NK-92 (cell line): ENCODE data around the gene ENTPD3.

Experiments used
- DNase-seq: peaks from one replicate; lab custom pipeline; 2025; ENCODE audit not compliant: unreplicated experiment; lab: John Stamatoyannopoulos, UW

Gene ENTPD3, protein sequence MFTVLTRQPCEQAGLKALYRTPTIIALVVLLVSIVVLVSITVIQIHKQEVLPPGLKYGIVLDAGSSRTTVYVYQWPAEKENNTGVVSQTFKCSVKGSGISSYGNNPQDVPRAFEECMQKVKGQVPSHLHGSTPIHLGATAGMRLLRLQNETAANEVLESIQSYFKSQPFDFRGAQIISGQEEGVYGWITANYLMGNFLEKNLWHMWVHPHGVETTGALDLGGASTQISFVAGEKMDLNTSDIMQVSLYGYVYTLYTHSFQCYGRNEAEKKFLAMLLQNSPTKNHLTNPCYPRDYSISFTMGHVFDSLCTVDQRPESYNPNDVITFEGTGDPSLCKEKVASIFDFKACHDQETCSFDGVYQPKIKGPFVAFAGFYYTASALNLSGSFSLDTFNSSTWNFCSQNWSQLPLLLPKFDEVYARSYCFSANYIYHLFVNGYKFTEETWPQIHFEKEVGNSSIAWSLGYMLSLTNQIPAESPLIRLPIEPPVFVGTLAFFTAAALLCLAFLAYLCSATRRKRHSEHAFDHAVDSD

DNA sequence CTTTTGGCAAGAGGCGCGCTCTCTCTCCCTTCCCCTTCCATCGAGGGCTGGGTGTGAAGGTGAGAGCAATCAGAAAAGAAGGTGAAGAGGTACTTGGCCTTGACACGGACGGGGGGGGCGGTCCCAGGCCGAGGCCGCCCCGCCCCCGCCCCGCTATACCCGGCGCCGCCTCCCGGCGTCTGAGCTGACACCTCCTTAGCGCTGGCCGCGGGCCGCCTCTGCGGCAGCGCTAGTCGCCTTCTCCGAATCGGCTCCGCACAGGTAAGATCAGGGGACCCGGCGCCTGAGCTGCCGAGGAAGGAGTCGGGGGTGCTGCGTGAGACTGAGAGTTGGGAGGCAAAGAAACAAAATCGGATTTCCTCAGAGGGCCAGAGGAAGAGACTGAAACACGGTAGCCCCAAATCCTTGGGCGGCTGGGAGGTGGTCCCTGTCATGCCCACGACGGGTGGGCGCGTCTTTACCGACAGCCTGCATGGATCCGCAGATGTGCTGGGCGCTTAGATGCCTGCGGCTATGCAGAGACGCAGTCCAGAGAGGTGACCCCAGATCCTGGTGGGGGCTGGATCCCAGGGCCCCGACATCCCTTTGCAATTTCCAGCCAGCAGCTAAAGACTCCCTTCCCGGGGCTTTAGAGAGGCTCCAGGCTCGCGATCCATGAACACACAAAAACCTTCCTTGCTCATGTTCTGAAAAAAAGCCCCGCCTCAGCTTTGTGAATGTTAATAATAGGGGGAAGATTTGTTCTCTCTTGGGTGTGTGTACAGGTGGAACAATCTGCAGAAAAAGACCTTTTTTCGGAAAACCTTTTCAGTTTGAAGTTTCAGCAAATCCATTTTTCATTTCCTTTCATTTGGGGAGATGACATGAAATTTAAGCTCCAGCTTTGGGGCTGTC is at the start of gene ENTPD3:
Gene ENTPD3 (plus strand): TSS at position 184 of the 894 bp plus-strand sequence. CDS start 874 bp downstream, outside the sequence.
- DNase-seq: no peak

DNA sequence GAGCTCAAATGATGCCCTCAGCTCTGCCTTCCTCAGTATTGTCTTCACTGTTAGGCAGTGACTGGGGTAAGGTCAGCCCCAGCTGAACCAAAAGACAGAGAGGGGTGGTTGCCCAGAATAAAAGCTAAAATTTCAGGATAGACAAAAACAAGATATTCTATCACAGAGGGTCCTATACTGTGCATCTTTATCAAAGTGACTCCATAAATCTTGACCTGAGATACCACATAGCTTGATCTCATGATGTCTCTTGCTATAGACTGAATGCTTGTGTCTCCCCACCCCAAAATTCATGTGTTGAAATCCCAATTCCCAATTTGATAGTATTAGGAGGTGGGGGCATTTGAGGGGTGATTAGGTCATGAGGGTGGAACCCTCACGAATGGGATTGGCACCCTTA is 47.1 kb upstream of the ENTPD3 start:
- DNase-seq: no peak

DNA sequence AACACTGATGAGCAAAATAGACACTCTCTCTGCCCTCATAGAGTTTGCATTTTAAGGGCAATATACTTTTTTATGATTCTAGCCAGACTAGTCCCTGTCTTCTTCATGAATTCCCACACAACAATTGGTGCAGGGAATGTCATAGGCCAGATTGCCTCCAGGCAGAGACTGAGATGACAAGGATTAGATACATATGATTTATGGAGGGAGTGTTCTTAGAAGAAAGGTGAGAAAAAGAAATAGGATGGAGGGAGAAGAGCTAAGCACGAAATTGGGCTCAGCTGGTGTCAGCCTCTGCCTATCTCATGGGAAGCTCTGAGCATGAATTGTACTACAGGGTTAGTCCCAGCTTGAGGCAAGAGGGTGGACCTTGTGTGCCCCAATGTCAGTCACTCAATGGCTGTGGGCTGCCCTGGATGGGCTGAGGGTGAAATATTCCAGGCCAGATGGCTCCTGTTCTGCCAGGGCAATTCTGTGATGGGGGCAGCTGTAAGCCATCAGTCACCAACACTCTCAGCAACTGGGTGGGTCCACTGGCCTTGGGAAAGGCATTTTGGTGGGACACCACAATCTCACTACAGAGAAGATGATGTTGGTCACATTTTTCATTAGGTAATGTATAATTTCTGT is 46.3 kb upstream of the ENTPD3 start:
- DNase-seq: no peak

DNA sequence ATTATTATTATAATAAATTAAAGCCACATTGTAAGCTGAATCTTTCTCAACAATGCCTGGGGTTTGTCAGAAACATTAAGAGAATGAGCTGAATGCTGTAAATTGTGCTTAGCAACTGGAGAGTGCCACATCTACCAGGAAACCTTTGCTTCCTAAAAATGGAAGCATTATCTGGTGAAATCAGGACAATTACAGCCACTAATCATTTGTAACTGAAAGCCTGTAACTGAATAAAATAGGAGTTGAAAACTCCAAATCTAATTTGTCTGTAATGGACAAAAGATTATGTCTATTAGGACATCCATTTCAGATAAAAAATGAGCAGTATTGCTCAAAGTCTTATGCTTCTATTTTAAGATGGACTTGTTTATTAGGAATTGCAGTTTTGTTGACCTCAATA is 45.3 kb upstream of the ENTPD3 start:
- no peak for DNase-seq

GRCh38 chr3:40350529-40350928 is 36.5 kb upstream of the ENTPD3 start:
- DNase-seq: no peak

GRCh38 chr3:40355410-40355809 is 31.6 kb upstream of the ENTPD3 start:
- DNase-seq: no peak

DNA sequence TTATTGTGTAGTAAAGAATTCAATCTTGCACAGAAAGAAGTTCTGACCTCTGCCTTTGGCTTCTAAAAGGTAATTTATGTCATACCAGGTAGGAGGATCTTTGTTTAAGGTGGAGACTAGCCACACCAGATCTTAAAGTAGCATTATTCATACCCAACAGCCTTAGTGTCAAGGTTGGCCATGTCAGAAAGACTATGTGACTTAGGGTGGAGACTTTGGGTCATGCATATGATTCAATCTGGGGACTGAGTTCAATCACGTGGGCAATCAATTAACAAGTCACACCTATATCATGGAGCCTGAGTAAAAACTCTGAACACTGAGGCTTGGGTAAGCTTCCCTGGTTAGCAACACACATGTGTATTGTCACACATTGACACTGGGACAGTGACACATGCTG is 28.5 kb upstream of the ENTPD3 start:
- no peak for DNase-seq

- no peak for DNase-seq
These were observed 23.3 kb upstream of the ENTPD3 start for GRCh38 chr3:40363674-40364073.

DNA sequence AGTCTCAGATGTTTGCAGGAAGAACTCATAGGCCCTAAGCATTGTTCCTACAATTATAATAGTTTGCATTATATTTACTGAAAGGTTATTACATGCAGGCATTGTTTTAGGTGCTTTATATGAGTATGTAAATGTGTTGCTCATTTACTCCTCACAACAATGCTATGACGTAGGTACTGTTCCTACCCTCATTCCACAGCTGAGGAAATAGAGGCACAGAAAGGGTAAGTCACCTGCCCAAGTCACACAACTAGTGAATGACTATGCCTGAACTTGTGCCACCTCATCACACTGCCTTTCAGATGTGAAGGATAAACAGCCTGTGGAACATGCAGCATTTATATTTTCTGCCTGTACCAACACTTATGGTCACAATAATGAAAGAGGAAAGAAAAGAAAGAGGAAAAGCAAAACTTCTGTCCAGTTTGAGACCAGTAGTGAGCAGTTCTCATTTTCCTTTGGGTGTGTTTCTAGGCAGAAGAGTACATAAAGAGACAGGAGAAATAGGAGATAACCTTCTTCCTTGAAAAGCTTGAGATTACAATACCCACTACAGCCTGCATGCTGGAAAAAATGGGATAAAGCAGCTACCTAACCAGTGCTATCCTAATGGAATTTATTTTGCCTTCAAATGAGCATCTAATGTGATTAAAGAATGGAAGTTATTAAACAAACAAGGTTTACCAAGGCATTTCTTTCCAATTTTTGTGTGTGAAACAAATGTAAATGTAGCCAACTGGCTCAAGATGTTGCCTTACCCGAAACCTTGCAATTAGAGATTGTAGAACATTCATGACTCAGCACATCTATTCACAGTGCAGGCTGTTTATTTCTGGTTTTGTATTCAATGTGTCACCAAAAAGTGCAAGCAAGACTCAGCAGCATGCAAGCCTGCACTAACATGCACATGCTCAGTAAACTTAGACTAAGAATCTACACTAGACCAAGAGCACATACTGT is 20.5 kb upstream of the ENTPD3 start:
- no peak for DNase-seq

- no peak for DNase-seq
These were observed 17.3 kb upstream of the ENTPD3 start for GRCh38 chr3:40369716-40370115.

- no peak for DNase-seq
These were observed 9.2 kb upstream of the ENTPD3 start for GRCh38 chr3:40377822-40378221.

GRCh38 chr3:40379674-40380306 is 7.2 kb upstream of the ENTPD3 start:
- no peak for DNase-seq

GRCh38 chr3:40381904-40382616 is 4.9 kb upstream of the ENTPD3 start:
- no peak for DNase-seq

DNA sequence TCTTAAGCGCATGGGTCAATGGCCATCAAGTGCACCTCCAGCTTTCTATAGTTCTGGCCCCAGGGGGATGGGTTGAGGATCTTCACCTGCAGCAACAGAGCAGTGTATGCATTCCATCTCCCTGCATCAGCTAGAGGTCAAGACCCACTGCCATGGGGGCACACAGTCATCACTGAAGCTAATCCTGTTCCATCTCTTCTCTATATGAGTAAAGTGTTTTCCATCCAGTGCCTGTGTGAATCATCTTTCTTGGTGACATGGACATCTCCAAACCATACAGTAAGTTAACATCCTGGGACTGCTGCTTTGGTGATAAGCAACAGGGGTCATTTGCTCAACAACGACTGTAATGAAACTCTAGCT is 4.4 kb upstream of the ENTPD3 start:
- no peak for DNase-seq

DNA sequence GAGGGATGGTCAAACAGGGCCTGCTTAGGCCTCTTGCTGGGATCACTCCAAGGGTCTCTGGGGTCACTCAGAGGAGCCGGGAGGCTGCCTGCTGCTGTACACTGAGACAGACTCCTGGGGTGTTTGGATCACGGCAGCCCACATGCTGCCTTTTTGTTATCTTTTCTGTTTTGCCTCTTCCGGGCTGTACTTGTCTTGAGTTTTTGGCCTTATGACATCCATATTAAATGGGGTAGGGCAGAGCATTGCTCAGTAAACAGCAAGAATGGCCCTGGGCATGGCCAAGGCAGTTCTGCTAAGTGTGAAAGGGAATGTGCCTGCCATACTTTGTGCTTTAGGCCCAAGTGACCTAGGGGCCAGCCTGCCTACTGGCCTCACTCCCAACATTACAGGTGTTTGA is 771 bp upstream of the ENTPD3 start:
- DNase-seq: no peak

DNA sequence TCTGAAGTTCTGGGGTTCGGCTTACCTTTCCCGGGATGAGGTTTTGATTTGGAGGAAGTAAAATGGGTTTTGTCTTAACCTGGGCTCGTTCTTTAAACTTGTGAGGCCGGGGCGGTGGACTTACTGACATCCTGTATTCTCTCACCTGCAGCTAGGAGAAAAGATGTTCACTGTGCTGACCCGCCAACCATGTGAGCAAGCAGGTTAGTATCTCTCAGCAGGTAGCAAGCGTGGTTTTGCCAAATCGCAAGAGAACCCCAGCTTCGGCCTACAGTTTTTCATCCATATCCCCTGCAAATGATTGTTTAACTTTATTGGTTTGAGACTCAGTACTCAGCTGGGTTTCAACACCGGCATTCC is 891 bp downstream of the ENTPD3 start:
- no peak for DNase-seq

DNA sequence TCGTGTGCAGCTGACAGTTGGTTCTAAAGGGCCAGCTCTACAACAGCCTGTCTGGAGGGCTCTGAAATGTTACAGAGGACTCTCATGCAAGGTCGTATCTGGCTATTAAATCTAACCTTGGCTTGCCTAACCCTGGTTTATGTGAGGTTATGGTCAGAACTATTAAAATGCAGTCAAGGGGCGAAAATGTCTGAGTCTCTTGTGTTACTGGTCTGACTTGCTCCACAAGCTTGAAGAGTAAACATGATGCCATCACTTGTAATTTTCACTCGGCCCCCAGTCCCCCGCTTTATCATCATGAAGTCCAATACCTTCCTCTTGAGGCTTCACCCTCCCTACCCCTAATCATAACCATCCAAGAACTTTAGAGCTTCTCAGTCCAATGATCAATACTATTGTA is 9.4 kb downstream of the ENTPD3 start:
- DNase-seq: no peak

DNA sequence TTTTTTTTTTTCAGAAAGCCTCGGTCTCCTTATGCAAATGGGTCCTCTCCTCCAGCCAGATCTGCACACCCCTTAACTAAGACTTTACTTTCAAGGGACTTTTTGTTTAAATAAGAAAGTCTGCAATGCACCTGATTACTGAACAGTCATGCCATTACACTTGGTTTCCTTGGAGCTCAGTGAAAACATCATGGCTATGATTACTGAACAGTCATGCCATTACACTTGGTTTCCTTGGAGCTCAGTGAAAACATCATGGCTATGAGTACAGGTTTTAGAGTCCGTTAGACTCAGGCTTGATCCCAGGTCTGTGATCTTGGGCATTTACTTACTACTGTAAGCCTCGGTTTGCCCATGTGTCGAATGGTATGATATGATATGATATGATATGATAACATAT is 10.1 kb downstream of the ENTPD3 start:
- no peak for DNase-seq

DNA sequence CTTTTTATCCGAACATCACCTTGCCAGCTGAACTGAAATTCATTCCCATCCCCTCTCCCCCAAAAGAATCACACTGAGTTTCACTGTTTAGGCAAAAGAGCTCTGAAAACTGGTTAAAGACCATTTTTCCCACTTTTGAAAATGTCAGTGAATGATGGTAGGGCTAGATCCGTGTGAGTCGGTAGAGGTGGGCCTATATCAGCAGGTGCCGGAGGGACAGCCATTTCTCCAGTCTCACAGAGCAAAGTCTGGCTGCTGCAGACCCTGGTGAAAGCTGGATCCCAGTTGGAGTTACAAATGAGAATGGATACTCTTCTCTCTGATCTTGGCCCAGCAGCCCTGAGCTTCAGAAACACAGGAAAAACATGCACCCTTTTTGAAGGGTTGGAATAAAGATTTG is 10.9 kb downstream of the ENTPD3 start:
- DNase-seq: no peak
